HepG2 (cell line): ENCODE data around the gene HBG1. TPM values are rescaled to one million over a fixed set of nuclear protein-coding genes. Genes with fewer than 3 reads are reported as not detected.

Experiments used
- ARID5B ChIP-seq: IDR thresholded peaks from 2 replicates; pipeline ENCODE4 v1.4.0; 2020; ENCODE audit warnings: mild to moderate bottlenecking, missing genetic modification reagents
- DMAP1 ChIP-seq: IDR thresholded peaks from 2 replicates; pipeline ENCODE4 v1.6.1; 2016
- DZIP1 ChIP-seq: sonication (generic); formaldehyde crosslinking; IDR thresholded peaks from 2 replicates; pipeline ENCODE4 v1.5.0; 2020; ENCODE audit warnings: mild to moderate bottlenecking, missing genetic modification reagents
- MAF1 ChIP-seq: sonication (generic); formaldehyde crosslinking; IDR thresholded peaks from 2 replicates; pipeline ENCODE4 v1.5.0; 2020; ENCODE audit warnings: missing genetic modification reagents, borderline replicate concordance
- MZF1 ChIP-seq: sonication (generic); formaldehyde crosslinking; IDR thresholded peaks from 2 replicates; pipeline ENCODE4 v1.8.1; 2023; ENCODE audit warnings: mild to moderate bottlenecking, missing genetic modification reagents, borderline replicate concordance
- NONO ChIP-seq, 2 experiments: fragments of 450-650 bp in 1 of 2; sonication (generic) in 1 of 2; formaldehyde crosslinking in 1 of 2; IDR thresholded peaks in 1 of 2; conservative IDR thresholded peaks in 1 of 2; 2 replicates each; pipeline versions ENCODE4 v1.6.1 to v1.8.0; 2017 to 2022; ENCODE audit warnings: mild to moderate bottlenecking in 1 of 2, missing genetic modification reagents in 1 of 2, moderate library complexity in 1 of 2
- SP1 ChIP-seq, 2 experiments: fragments of 450-650 bp in 1 of 2; sonication (generic) in 1 of 2; formaldehyde crosslinking in 1 of 2; IDR thresholded peaks; 2 replicates each; pipeline versions ENCODE4 v1.4.0 to v1.6.1; 2016 to 2020; ENCODE audit warnings: missing genetic modification reagents in 1 of 2
- ZFP41 ChIP-seq: sonication (generic); formaldehyde crosslinking; IDR thresholded peaks from 2 replicates; pipeline ENCODE4 v1.4.0; 2020; ENCODE audit warnings: mild to moderate bottlenecking, missing genetic modification reagents, borderline replicate concordance
- ZNF225 ChIP-seq: sonication (generic); formaldehyde crosslinking; IDR thresholded peaks from 2 replicates; pipeline ENCODE4 v1.4.0; 2020; ENCODE audit warnings: mild to moderate bottlenecking, missing genetic modification reagents
- ZNF33A ChIP-seq: sonication (generic); formaldehyde crosslinking; IDR thresholded peaks from 2 replicates; pipeline ENCODE4 v1.5.1; 2020; ENCODE audit warnings: missing genetic modification reagents, mild to moderate bottlenecking, moderate library complexity, borderline replicate concordance
- polyA plus RNA-seq, 8 experiments: library from polyadenylated mRNA; depleted of rRNA in 3 of 8; stranded (reverse) in 7 of 8; unstranded in 1 of 8; fragments of >200 nt; fragmentation: Illumina TruSeq in 4 of 8; extraction: Trizol in 4 of 8; gene quantifications; 2 replicates each; pipeline versions ENCODE4 v1.2.1 to v1.2.3, GENCODE V29; 2011 to 2016; ENCODE audit warnings: low read depth in 4 of 8, missing spikeins in 1 of 8, mixed read lengths in 1 of 8; ENCODE audit not compliant: insufficient read depth in 1 of 8
- total RNA-seq, 5 experiments: library from RNA; depleted of rRNA; stranded (reverse); fragments of >200 nt; fragmentation: Illumina TruSeq; extraction: Trizol; gene quantifications; 2 replicates each; pipeline ENCODE4 v1.2.3, GENCODE V29; 2016; ENCODE audit warnings: low read depth in 1 of 5

HBG1 gene
- total and polyA plus RNA-seq, 2 of the 13 experiments (the other 11 are each of a cell fraction or from before 2014, with no cell fraction given), result not detected

- TF ChIP-seq ARID5B (CRISPR knock-in tag) (no peak), SP1 (IDR thresholded peaks at IDR 0.05) (no peak), SP1 (CRISPR knock-in tag; IDR thresholded peaks at IDR 0.05) (no peak), DMAP1 (CRISPR knock-in tag) (no peak), NONO (IDR thresholded peaks at IDR 0.05) (no peak), NONO (CRISPR knock-in tag; conservative IDR thresholded peaks at IDR 0.05) (no peak), ZNF33A (CRISPR knock-in tag) (no peak), MAF1 (CRISPR knock-in tag) (no peak), DZIP1 (no peak), ZNF225 (CRISPR knock-in tag) (no peak), MZF1 (CRISPR knock-in tag) (no peak), ZFP41 (no peak)
These were observed 36.2 kb upstream of the HBG1 start (continued) for GRCh38 chr11:5285703-5286340.
